NT2/D1 (cell line): ENCODE data around the gene CD248.

Source experiments
- SUZ12 ChIP-seq: IDR thresholded peaks from 2 replicates; pipeline ENCODE4 v1.6.1; 2011; ENCODE audit not compliant: insufficient read length, insufficient read depth; ENCODE audit errors: extremely low read depth
- YY1 ChIP-seq: IDR thresholded peaks from 2 replicates; pipeline ENCODE4 v1.6.1; 2011; ENCODE audit not compliant: insufficient read length, insufficient read depth
- ZNF274 ChIP-seq: IDR thresholded peaks from 2 replicates; pipeline ENCODE4 v1.6.1; 2011; ENCODE audit warnings: mild to moderate bottlenecking, low read depth, low read length

DNA sequence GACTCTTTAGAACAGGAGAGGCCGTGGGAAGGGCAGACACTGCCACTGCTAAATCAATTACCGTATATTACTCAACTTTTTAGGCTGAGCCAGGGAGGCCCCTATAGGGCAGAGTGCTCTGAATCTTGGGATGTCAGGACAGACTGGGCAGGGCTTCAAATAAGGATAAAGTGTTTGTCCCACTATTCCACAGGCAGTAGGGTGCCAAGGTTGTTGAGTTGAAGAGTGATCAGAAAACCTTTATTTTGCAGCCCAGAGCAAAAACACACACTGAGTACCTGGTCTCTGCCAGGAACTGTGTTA, 32.2 kb upstream of the CD248 start:
- no peak for TF ChIP-seq ZNF274
- TF ChIP-seq YY1, result no peak
- no peak for TF ChIP-seq SUZ12
